ENCODE measurements around the gene ZP1.

DNA sequence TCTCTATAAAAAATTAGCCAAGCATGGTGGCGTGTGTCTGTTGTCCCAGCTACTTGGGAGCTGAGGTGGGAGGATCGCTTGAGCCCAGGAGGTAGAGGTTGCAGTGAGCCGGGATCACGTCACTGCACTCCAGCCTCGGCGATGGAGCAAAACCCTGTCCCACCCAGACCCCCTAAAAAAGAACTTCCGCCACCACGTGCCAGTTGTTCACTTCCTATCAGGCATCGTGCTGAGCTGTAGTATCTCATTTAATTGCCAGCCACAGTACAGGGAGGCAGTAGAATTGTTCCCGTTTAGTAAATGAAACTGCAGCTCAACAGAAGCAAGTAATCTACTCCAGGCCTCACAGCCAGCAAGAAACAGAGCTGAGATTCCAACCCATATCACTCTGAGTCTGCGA, 53.9 kb downstream of the ZP1 start:
- TF ChIP-seq, protein P1, sequence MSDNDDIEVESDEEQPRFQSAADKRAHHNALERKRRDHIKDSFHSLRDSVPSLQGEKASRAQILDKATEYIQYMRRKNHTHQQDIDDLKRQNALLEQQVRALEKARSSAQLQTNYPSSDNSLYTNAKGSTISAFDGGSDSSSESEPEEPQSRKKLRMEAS (CRISPR knock-in tag; IDR thresholded peaks at IDR 0.05): no peak
- TF ChIP-seq, protein P2, sequence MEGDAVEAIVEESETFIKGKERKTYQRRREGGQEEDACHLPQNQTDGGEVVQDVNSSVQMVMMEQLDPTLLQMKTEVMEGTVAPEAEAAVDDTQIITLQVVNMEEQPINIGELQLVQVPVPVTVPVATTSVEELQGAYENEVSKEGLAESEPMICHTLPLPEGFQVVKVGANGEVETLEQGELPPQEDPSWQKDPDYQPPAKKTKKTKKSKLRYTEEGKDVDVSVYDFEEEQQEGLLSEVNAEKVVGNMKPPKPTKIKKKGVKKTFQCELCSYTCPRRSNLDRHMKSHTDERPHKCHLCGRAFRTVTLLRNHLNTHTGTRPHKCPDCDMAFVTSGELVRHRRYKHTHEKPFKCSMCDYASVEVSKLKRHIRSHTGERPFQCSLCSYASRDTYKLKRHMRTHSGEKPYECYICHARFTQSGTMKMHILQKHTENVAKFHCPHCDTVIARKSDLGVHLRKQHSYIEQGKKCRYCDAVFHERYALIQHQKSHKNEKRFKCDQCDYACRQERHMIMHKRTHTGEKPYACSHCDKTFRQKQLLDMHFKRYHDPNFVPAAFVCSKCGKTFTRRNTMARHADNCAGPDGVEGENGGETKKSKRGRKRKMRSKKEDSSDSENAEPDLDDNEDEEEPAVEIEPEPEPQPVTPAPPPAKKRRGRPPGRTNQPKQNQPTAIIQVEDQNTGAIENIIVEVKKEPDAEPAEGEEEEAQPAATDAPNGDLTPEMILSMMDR (IDR thresholded peaks at IDR 0.05): no peak
- TF ChIP-seq ZNF317 (CRISPR knock-in tag; IDR thresholded peaks at IDR 0.05; ENCODE audit: borderline replicate concordance, low read depth) (no peak), RELA (CRISPR knock-in tag; IDR thresholded peaks at IDR 0.05; ENCODE audit: borderline replicate concordance) (no peak), TEAD4 (CRISPR knock-in tag; IDR thresholded peaks at IDR 0.05) (no peak), CREB1 (CRISPR knock-in tag; IDR thresholded peaks at IDR 0.05) (no peak)
